Progenitor cell of endocrine pancreas (in vitro differentiated cells): ENCODE results near the gene CLDN5. TPM values are rescaled to one million over a fixed set of nuclear protein-coding genes. Genes with fewer than 3 reads are reported as not detected.

Source experiments
- DNase-seq: peaks from one replicate; pipeline ENCODE4 v3.0.0; 2021; ENCODE audit warnings: low spot score; ENCODE audit not compliant: unreplicated experiment
- H3K27ac Mint-ChIP-seq: 2 replicates; pipeline ENCODE4 v1.8.0; 2021; ENCODE audit warnings: mild to moderate bottlenecking, moderate library complexity, mixed read lengths
- H3K27me3 Mint-ChIP-seq: 2 replicates; pipeline ENCODE4 v1.8.0; 2021; ENCODE audit warnings: mixed read lengths
- H3K36me3 Mint-ChIP-seq: 2 replicates; pipeline ENCODE4 v1.8.0; 2022; ENCODE audit warnings: mixed read lengths; ENCODE audit not compliant: insufficient read depth
- H3K4me1 Mint-ChIP-seq: 2 replicates; pipeline ENCODE4 v1.8.0; 2021; ENCODE audit warnings: low read depth, mixed read lengths
- H3K4me3 Mint-ChIP-seq: 2 replicates; pipeline ENCODE4 v1.8.0; 2021; ENCODE audit warnings: low read depth, mild to moderate bottlenecking, moderate library complexity, mixed read lengths
- H3K9me3 Mint-ChIP-seq: 2 replicates; pipeline ENCODE4 v1.8.0; 2021; ENCODE audit warnings: low read depth, mixed read lengths
- total RNA-seq: library from RNA; stranded (reverse); gene quantifications from 2 replicates; pipeline ENCODE4 v1.2.1, GENCODE V29; 2021
- TF ChIP-seq, protein P1 (sequence below): fragments of 200-600 bp; sonication (generic); IDR thresholded peaks from one replicate; pipeline ENCODE4 v1.5.0; 2021; ENCODE audit warnings: antibody characterized with exemption, mild to moderate bottlenecking; ENCODE audit not compliant: unreplicated experiment

The CLDN5 gene
- total RNA-seq, 1 donor from 2014 or later, result not detected

DNA sequence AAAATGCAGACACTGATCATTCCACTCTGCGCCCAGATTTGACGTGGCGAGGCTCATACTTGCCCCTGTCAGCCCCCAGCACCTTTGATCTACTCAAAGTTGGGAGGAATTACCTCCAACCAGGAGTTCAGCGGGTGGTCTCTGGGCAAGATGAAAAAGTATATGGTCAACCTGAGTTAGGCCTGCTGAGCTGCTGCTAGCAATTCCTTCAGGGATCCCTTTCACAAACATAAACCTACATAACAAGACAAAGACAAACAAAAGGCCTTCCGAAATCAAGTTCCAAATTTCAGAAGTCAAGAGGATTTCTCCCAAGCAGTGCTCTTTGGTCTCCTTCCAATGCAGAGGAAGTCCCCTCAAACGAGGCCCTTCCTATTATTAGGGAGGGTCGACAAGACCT is 20.8 kb downstream of the CLDN5 start:
- DNase-seq, result no peak
- TF ChIP-seq, protein P1, sequence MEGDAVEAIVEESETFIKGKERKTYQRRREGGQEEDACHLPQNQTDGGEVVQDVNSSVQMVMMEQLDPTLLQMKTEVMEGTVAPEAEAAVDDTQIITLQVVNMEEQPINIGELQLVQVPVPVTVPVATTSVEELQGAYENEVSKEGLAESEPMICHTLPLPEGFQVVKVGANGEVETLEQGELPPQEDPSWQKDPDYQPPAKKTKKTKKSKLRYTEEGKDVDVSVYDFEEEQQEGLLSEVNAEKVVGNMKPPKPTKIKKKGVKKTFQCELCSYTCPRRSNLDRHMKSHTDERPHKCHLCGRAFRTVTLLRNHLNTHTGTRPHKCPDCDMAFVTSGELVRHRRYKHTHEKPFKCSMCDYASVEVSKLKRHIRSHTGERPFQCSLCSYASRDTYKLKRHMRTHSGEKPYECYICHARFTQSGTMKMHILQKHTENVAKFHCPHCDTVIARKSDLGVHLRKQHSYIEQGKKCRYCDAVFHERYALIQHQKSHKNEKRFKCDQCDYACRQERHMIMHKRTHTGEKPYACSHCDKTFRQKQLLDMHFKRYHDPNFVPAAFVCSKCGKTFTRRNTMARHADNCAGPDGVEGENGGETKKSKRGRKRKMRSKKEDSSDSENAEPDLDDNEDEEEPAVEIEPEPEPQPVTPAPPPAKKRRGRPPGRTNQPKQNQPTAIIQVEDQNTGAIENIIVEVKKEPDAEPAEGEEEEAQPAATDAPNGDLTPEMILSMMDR, result no peak
- Mint-ChIP-seq H3K4me1 (no peaks in the 10 kb centered on the region), H3K27me3 (no peaks in the 10 kb centered on the region), H3K4me3 (no peak overlapping the region), H3K36me3 (no peaks in the 10 kb centered on the region), H3K27ac (no peak overlapping the region), H3K9me3 (no peaks in the 10 kb centered on the region)

DNA sequence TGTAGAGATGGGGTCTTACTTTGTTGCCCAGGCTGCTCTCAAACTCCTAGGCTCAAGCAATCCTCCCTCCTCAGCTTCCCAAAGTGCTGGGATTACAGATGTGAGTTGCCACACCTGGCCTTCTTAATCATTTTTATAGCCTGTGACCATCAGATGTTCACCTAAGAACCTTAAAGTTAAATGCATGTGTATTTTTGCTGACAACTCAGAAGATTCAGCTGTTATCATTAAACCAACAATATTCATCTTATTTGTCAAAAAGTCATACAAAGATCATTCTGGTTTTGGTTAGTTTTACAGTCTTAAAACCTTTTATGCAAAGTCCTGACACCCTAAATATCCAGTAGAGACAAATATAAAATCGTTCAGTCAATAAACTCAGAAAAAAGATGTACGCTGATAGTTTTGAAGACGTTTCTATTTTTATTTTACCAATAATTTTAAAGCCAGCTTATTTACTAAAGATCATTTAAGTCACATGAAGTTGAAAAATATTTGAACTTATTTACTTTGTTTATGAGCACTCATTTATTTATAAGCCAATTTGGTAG is 22.2 kb downstream of the CLDN5 start:
- H3K27me3 Mint-ChIP-seq, result no peaks in the 10 kb centered on the region
- no peaks in the 10 kb centered on the region for H3K9me3 Mint-ChIP-seq
- TF ChIP-seq, protein P1, result no peak
- no peak overlapping the region for H3K4me3 Mint-ChIP-seq
- no peaks in the 10 kb centered on the region for H3K36me3 Mint-ChIP-seq
- no peaks in the 10 kb centered on the region for H3K4me1 Mint-ChIP-seq
- no peak overlapping the region for H3K27ac Mint-ChIP-seq
- DNase-seq, result no peak

DNA sequence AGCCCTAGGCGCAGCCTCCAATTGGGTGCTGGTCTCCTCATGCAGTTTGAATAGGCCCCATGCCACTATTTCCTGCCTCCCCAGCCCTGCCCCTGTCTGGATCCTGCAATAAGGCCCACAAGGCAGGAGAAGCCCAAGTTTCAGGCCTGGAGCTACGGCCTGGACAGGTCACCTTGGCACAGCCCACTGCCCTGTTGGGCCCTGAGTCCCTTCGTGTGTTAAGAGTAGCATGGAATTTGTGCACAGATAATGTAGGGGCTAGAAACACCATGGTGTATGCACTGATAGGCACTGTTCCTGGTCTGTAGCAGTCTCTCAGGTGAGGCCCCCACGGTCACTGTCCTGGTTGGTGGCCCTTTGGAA is 24.3 kb downstream of the CLDN5 start:
- no peak overlapping the region for H3K4me3 Mint-ChIP-seq
- no peaks in the 10 kb centered on the region for H3K27me3 Mint-ChIP-seq
- DNase-seq, result no peak
- no peak overlapping the region for H3K27ac Mint-ChIP-seq
- H3K4me1 Mint-ChIP-seq, result no peaks in the 10 kb centered on the region
- TF ChIP-seq, protein P1, result no peak
- H3K36me3 Mint-ChIP-seq, result no peaks in the 10 kb centered on the region
- no peaks in the 10 kb centered on the region for H3K9me3 Mint-ChIP-seq

GRCh38 chr22:19499236-19499879 is 24.9 kb downstream of the CLDN5 start:
- TF ChIP-seq, protein P1, result no peak
- Mint-ChIP-seq H3K36me3 (no peaks in the 10 kb centered on the region), H3K4me1 (no peaks in the 10 kb centered on the region), H3K27ac (no peak overlapping the region), H3K9me3 (no peaks in the 10 kb centered on the region), H3K27me3 (no peaks in the 10 kb centered on the region), H3K4me3 (no peak overlapping the region)
- DNase-seq, result no peak

- Mint-ChIP-seq H3K9me3 (no peaks in the 10 kb centered on the region), H3K36me3 (no peaks in the 10 kb centered on the region), H3K27ac (no peak overlapping the region), H3K27me3 (no peaks in the 10 kb centered on the region), H3K4me1 (no peaks in the 10 kb centered on the region), H3K4me3 (no peak overlapping the region)
- TF ChIP-seq, protein P1, result no peak
- DNase-seq, result no peak
Observed at GRCh38 chr22:19498866-19499190, 25.4 kb downstream of the CLDN5 start.
